ENCODE results near the gene HOXC11. TPM values are rescaled to one million over a fixed set of nuclear protein-coding genes. Genes with fewer than 3 reads are reported as not detected.

The HOXC11 gene
- total RNA-seq, 1 donor from 2014 or later: not detected

DNA sequence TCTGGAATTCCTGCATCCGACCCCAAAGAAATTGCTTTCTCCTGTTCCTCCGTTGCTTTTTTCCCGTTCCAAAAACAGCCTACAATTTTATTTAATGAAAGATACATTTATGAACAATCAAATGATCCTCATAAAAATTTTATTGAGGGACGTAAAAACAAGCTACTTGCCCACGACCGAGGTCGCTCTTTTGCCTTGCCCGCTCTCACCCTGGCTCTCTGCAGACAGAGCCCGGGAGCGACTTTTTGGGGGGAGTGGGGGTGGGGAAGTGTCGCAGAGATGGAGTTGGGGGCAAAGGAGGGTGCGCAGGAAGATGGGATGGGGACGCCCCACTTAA lies 25.9 kb downstream of the HOXC11 start:
- no peak for DNase-seq

DNA sequence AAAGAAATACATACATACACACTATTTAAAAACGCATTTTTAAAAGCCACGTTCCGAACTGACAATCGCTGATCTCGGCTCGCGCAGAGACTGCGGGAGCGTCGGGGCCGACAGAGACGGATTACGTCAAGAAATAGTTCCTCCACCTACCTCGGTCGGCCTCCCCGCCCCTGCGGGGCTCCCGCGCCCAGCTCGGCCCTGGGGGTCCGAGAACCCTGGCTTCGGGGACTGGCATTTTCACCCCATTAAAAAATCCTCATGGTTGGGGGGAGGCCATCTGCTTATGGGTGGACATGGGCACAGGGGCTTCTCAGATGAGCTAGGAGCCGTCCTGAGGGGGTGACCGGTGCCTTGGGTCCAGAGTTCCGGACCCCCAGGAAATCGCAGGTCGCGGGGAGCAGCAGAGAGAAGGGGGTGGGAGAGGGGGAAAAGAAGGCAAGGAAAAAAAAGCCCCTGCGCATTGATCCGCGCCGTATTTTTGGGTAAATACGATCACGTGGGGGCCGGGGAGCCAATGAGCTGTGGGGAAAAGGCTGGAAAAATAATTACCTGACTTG lies 26.7 kb downstream of the HOXC11 start:
- no peak for DNase-seq

DNA sequence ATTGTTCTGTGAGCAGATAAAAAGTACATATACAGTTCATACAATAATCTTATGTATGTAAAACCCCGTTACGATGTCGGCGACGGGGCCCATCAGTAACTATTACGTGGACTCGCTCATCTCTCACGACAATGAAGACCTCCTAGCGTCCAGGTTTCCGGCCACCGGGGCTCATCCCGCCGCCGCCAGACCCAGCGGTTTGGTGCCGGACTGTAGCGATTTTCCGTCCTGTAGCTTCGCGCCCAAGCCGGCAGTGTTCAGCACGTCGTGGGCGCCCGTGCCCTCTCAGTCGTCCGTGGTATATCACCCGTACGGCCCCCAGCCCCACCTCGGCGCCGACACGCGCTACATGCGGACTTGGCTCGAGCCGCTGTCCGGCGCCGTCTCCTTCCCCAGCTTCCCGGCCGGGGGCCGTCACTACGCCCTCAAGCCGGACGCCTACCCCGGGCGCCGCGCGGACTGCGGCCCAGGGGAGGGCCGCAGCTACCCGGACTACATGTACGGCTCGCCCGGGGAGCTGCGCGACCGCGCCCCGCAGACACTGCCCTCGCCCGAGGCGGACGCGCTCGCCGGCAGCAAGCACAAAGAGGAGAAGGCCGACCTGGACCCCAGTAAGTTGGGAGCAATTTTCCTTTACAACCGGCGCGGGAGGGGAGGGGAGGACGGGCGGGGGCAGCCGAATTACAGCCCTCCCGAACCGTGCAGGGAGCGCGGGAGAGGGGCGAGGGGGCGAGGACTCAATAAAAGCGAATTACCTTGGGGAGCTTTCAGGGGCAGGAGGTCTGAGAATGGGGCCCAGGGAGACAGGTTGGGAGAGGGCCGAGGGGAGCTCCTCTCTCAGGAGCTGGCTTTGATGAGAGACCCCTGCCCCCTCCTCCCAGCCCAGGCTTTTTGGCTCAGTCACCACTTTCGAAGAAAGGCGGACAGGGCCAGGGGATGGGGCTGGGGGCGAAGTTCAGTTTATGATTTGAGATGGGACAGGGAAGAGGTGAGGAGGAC lies 27.5 kb downstream of the HOXC11 start, which contains the start of gene HOXC9:
Gene HOXC9 (plus strand): TSS at position 46 of the 999 bp plus-strand sequence. CDS start 28 bp downstream, at position 74.
- DNase-seq: no peak

DNA sequence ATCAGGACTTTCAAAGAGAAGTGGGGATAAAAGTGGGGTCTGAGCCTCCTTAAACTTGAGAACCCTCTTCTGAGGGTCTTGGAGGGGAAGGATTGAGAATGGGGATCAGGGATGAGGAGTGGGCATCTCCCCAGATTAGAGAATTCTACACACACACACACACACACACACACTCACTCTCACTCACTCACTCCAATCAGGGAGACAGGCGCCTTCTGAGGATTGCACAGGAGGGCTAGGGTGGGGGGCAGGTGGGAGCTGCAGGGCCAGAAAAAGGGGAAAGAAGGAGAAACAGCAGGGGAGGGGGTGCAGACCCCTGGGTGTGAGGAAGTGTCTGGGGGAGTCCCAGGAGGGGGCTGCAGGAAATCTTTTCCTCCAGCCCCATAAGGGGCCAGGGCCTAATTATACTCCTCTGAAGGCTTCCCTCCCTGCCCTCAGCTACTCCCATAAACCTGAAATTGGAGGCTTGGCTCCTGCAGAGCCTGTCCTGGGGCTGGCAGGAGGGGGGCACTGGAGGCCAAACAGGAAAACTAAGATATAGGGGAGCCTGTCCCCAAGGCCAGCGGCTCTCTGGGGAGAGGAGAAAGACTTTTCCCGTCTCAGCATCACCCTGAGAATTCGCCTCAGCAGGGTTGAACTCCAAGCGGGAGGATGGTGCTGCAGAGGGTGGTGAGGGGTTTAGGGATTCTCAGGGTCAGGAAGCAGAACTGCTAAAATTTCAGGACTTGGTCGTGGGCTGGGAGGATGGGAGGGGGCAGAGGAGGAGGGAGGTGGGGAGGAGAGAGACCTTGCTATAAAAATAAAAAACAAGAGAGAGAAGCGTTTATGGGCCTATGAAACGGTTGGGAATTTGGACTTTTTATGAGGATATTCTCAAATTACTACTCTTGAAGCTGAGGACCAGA lies 28.6 kb downstream of the HOXC11 start:
- no peak for DNase-seq

DNA sequence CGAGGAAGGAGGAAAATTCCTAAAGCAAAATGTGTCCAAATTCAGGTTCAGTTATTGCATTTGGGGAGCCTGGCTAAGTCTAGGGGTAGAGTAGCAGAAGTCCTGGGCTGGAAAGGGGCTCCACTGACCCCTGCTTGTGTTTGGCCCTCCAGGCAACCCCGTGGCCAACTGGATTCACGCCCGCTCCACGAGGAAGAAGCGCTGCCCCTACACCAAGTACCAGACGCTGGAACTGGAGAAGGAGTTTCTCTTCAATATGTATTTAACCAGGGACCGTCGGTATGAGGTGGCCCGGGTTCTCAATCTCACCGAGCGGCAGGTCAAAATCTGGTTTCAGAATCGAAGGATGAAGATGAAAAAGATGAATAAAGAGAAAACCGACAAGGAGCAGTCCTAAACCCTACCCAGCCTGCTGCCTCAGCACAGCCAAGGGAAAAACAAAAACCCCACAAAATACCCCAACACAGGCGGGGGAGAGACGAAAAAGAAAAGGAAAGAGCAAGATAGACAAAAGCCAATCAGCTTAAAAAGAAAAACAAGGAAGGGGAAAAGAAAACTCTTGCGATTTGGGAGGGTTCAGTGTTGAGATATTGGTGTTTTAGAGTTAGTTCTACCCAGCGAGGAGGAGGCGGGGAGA lies 29.5 kb downstream of the HOXC11 start:
- DNase-seq: no peak

DNA sequence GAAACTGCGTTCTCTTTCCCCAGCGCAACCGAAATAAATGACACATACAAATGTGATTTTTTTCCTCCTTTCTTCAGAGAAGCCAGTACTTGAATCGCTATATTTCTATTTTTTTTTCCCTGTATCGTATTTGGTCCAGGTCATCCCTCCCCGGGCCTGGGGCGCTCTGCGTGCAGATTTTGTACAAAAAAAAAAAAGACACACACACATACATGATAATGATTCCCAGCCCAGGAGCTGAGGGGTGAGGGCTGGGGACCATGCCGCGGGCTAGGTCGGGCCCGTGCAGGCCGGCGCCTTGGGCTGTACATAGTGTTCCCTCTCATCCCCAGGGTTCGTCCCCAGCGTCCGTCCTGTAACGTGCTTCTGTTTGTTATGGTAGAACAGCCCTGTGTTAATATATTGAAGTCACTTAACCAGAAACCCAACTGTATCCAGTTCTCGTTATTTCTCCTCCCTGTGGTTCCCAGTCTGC lies 30.0 kb downstream of the HOXC11 start:
- no peak for DNase-seq

DNA sequence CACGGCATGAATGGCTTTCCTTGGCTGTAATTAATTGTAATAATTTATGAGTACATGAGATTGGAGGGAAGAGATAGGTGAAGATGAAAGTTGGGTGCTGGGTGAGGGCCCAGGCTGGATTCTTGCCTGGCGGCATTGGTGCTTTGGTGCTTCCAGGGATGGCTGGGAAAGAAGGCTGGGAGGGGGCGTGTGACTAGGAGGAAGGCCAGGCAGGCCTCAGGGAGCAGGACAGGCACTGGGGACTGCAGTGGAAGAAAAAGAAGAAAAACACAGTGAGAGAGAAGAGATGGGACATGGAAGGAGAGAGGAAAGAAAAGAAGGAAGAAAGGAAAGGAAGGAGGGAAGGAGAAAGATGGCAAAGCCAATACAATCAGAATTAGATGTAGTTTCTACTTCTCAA lies 30.7 kb downstream of the HOXC11 start:
- no peak for DNase-seq

DNA sequence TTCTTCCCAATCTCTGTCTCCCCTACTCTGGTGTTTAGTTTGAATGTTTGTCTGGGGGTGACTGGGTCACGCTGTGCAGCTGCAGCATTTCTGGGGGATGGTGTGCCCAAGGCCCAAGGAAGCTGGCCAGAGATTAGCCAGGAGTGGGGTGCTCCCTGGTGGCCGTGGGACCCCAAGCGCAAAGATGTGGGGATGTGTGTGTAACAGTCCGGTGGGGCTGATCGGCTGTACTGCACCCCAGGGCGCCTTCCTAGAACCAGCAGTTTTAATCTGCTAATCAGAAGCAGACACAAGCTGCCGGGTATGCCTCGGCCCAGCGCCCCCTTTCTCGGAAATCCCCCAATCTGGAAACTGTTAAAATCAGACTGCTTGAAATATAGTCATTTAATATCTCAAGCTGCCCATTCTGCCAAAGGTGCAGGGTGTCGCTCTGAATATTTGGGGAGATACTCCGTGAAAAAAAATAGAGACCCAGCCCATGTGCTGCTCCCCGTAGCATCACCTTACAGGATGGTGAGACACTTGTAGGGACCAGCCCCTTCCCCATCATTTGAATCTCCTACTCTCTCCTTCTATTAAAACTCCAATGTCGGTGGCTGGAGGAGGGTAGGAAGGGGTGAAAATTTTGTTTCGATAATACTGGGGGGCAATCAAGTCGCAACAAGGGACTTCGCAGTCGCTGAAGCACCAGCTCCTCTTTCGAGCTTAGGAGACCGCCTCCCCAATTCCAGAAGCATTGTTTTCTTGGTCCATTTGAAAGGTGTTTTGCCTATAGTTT lies 31.3 kb downstream of the HOXC11 start:
- DNase-seq: no peak

DNA sequence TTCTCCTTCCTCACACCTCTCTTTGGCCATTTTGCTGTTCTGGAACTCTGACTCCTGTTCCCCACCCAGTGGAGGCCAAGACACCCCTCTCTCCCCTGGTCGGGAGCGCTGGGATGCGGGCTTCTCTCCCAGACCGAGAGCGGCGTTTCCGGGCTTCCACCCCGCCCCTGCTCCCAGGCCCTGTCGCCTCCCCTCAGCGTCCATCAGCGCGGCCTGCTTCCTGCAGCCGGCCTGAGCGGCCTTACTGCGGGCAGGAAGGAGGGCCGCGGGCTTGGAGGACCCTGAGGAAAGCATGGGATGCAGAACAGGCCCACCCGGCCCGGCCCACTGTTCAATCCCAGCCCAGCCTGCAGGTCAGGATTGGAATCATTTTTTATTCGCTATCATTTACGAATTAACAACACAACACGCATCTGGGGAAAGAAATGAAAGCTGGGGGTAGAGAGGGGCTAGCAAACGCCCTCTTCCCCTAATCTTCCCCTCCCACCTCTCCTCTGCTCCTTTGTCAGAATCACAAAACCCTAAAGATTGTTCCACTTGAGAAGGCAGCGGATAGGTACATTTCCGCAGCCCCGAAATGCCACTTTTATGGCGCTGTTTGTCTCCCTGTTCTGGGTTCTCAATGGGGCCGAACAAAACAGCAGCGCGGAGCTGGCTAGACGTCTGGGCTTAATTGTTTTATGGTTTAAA lies 32.1 kb downstream of the HOXC11 start:
- no peak for DNase-seq

DNA sequence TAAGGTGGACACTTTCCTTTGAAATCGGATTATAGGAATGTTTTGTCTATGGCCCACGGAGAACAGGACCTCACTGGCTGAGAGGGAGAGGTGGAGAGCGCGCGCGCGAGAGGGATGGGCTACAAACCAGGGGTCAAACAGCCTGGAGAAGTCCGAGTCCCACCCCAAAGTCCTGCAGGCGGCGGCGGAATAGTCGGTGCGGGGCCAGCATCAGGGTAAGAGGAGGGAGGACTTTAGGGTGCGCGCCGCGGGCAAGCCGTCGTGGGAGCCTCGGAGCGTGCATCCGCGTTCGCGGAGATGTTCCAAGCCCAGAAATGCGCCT lies 32.6 kb downstream of the HOXC11 start:
- DNase-seq: no peak

DNA sequence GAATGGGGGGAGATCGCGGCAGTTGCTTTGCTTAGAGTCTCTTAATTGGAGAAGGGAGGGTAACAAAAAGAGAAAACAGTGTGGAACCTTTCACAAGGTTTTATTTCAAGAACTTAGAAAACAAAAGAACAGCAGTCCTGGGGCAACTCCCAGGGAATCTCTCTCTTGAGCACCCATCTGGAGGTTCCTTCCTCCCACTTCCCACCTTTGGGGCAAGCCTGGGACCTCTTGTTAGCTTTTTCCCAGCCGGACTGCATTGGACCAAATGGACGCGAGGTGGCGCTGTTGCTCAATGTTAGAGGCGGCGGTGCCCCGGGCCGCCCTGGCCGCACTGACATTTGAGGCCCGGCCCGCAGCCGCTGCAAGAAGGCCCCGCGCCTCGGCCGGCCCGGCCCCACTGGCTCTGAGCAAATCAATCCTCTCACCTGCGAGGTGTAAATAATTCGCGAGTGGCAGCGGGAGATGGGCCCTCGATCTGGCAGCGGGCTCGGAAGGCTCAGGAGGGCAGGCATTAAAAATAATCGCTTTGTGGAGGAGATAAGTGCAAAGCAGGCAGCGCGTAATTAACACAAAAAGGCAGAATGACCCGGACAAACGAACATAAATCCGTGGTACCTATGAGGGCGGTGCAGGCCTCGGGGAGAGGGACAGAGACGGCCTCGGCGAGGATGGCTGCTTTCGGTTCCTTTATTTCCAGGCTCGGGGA lies 33.1 kb downstream of the HOXC11 start:
- peak; percentile 94 for DNase-seq

DNA sequence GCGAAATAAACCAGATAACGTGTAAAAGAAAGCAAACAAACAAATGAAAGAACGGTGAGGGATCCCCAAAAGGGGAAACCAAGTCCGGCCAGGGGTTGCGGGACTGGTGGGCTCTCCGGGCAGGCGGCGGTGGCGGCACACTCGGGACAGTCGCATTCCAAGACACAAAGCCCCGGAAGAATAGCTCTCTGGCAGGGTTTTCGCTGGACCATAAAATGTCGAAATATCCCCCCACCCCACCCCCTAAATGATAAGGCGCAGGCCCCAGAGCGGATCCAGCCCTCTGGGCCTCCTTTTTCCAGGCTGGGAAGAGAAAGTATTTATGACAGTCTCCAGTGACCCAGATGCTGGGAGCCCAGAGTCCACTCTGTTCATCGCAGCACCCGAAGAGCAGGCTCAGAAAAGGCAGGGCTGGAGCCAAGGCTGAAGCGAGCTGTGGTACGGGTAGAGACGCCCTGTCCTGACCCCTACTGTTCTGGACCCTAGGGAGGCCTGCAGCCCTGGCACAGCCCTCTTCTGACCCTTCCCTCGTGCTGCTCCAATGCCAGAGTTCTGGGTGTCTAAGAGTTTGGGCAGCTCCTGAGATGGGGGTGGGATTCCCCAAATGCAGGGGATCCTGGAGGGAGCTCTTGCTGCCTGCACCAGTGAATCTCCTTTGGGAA lies 33.8 kb downstream of the HOXC11 start:
- no peak for DNase-seq

DNA sequence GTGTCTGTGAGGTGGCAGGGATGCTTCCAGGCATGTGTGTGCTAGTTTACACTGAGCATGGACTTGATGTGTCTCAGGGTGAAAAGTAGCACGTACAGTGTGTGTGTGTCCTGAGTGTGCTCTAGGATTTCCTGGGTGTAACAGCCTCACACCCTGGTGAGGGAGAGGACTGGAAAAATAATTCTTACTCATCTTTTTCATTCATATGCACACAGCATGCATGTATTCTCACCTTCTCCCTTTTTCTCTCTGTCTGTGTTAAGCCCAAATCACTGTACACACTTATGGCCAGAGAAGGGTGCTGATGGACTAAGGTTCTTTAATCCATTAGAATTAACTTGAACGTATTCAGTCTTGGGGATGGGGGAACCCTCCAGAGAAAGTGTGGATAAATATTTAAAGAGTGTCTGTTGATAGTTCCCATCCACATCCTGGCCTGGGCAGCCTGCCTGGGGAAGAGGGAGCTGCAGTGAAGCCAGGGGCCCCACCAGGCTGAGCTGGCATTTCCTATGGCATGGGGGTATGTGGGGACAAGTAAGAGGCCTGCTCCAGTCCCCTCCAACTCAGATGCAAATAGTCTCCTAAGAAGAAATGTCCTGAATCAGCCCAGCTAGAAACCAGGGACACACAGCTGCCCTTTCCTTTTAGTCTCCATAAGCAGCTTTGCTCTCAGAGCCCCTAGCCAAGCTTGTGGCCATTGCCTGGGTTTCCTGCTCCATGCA lies 34.8 kb downstream of the HOXC11 start:
- no peak for DNase-seq

DNA sequence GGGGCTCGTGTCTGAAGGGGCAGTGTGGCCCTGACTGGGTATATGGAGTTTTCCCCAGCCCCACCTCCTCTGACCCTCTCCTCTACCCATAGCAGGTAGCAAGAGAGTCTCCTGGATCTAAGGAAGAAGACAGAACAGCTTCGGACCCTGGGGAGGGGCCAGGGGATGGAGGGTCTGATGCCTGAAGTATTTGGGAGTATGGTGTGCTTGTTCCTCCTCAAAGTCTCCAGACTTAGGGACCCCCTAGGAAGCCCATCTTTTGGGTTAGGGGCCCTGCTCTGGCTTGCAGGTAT lies 35.3 kb downstream of the HOXC11 start:
- no peak for DNase-seq

DNA sequence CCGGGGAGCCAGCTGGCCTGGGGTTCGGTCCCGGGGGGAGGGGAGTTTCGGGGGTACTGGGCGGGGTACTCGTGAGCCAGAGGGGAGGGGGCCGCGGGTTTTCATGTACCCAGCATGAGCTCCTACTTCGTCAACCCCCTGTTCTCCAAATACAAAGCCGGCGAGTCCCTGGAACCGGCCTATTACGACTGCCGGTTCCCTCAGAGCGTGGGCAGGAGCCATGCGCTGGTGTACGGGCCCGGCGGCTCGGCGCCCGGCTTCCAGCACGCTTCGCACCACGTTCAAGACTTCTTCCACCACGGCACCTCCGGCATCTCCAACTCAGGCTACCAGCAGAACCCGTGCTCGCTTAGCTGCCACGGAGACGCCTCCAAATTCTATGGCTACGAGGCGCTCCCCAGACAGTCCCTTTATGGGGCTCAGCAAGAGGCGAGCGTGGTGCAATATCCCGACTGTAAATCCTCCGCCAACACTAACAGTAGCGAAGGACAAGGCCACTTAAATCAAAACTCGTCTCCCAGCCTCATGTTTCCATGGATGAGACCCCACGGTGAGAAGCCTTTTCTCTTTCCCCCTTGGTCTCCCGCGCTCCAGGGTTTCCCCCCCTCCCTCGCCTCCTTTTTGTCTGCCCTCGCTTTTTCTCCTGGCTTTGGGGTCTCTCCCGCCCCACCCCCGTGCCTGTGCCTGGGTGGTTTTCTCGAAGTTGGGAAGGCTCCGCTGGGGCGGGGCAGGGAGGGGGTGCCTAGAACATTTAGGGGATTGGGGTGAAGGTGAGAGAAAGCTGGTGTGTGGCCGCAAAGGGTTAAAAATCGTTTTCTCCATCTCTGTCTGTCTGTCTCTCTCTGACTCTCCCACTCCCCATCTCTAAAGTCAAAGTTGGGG lies 36.5 kb downstream of the HOXC11 start:
- no peak for DNase-seq

DNA sequence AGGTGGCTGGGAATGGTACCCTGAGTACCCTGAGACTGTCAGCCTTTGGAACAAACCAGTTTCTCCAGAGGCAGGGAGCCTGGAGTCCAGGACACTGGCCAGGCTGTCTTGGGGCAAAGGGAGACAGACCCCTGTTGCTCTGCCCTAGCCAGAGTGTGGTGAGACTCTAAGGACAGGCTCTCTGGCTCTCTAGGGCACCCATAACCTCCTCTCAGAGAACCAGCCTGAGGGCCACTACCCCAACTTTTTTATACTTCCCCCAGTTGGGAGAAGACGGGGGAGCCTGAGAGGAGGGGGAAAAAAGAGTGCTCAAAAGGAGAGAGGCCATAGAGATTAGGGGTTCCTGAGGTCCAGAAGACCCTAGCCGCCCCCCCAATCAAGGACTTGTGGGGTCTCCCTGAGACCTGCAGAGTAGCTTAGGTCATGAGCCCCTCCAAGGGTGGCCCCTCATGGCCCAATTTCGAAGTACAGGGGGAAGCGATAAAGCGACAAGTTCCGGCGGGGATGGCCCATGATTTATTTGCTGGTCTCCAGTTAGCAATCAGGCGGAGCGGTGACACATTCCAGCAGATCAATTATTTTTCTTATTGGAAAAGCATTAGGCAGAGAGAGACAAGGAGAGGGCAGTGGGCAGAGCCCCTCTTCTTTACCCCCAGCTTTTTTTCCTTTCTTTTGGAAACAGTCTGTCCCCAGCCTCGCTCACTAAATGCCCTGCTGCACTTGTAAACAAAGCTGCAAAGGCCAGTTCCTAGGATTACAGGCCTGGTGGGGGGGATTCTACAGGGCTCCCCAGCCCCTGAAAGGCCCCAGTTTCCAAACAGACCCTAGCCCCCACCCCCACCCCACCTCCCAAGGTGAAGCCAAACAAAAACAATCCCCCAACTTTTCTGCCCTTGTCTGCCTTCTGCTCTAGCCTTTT lies 37.4 kb downstream of the HOXC11 start:
- no peak for DNase-seq
